ENCODE measurements around the gene FOSL2.

- TF ChIP-seq POLR2AphosphoS5 (IDR thresholded peaks at IDR 0.05; ENCODE audit: low read depth, low read length) (no peak), CTCF (IDR thresholded peaks at IDR 0.05) (no peak), EZH2phosphoT487 (IDR thresholded peaks at IDR 0.05; ENCODE audit: borderline replicate concordance, low read depth) (no peak), MXI1 (IDR thresholded peaks at IDR 0.05; ENCODE audit: low read depth, low read length) (no peak), RCOR1 (IDR thresholded peaks at IDR 0.05; ENCODE audit: low read length) (no peak), FOXM1 (IDR thresholded peaks at IDR 0.05; ENCODE audit: low read depth) (no peak), FOSL2 (IDR thresholded peaks at IDR 0.05; ENCODE audit: borderline replicate concordance, low read depth) (no peak), GATA2 (CRISPR knock-in tag; IDR thresholded peaks at IDR 0.05) (no peak)
These were observed 5.6 kb downstream of the FOSL2 start for GRCh38 chr2:28398101-28398834.
